HepG2 (cell line): ENCODE results near the gene ANKRD40. TPM values are rescaled to one million over a fixed set of nuclear protein-coding genes. Genes with fewer than 3 reads are reported as not detected.

ENCODE experiments used
- BHLHE40 ChIP-seq: IDR thresholded peaks from 2 replicates; pipeline ENCODE4 v1.6.1; 2011; ENCODE audit warnings: low read length, improper control_type of control experiment
- CENPT ChIP-seq: sonication (generic); formaldehyde crosslinking; IDR thresholded peaks from 2 replicates; pipeline ENCODE4 v1.8.0; 2022; ENCODE audit warnings: low read depth, mild to moderate bottlenecking, moderate library complexity, missing genetic modification reagents
- E2F1 ChIP-seq: sonication (generic); formaldehyde crosslinking; IDR thresholded peaks from 2 replicates; pipeline ENCODE4 v1.5.0; 2020; ENCODE audit warnings: missing genetic modification reagents
- HINFP ChIP-seq: sonication (generic); formaldehyde crosslinking; IDR thresholded peaks from 2 replicates; pipeline ENCODE4 v1.4.0; 2020; ENCODE audit warnings: low read depth, mild to moderate bottlenecking, missing genetic modification reagents
- HMGXB3 ChIP-seq: sonication (generic); formaldehyde crosslinking; IDR thresholded peaks from 2 replicates; pipeline ENCODE4 v1.4.0; 2020; ENCODE audit warnings: missing genetic modification reagents, borderline replicate concordance
- HOXA3 ChIP-seq: sonication (generic); formaldehyde crosslinking; IDR thresholded peaks from 2 replicates; pipeline ENCODE4 v1.5.0; 2020; ENCODE audit warnings: missing genetic modification reagents
- POLR2A ChIP-seq, 2 experiments: IDR thresholded peaks; 2 replicates each; pipeline ENCODE4 v1.6.1; 2011; ENCODE audit warnings: low read depth in 2 of 2, low read length in 2 of 2, mild to moderate bottlenecking in 1 of 2, moderate library complexity in 1 of 2; ENCODE audit not compliant: insufficient read depth in 1 of 2
- POLR2AphosphoS2 ChIP-seq: IDR thresholded peaks from 2 replicates; pipeline ENCODE4 v1.6.1; 2011; ENCODE audit warnings: low read depth, low read length, improper control_type of control experiment
- TBL1XR1 ChIP-seq: fragments of 150-350 bp; IDR thresholded peaks from 2 replicates; pipeline ENCODE4 v1.6.1; 2014; ENCODE audit warnings: borderline replicate concordance, low read length; ENCODE audit not compliant: partially characterized antibody
- ZBTB25 ChIP-seq: IDR thresholded peaks from 2 replicates; pipeline ENCODE4 v1.6.1; 2018; ENCODE audit warnings: missing genetic modification reagents
- ZIK1 ChIP-seq: sonication (generic); formaldehyde crosslinking; IDR thresholded peaks from 2 replicates; pipeline ENCODE4 v1.5.0; 2020; ENCODE audit warnings: mild to moderate bottlenecking, low read depth, missing genetic modification reagents, borderline replicate concordance
- ZNF138 ChIP-seq: sonication (generic); formaldehyde crosslinking; IDR thresholded peaks from 2 replicates; pipeline ENCODE4 v1.5.0; 2020; ENCODE audit warnings: mild to moderate bottlenecking, low read depth, missing genetic modification reagents
- ZNF274 ChIP-seq: sonication (generic); formaldehyde crosslinking; IDR thresholded peaks from 2 replicates; pipeline ENCODE4 v1.5.1; 2020; ENCODE audit warnings: mild to moderate bottlenecking, missing genetic modification reagents
- ZNF512B ChIP-seq: sonication (generic); formaldehyde crosslinking; IDR thresholded peaks from 2 replicates; pipeline ENCODE4 v1.5.1; 2020; ENCODE audit warnings: missing genetic modification reagents, mild to moderate bottlenecking, borderline replicate concordance
- ZNF546 ChIP-seq: sonication (generic); formaldehyde crosslinking; conservative IDR thresholded peaks from 2 replicates; pipeline ENCODE4 v1.8.1; 2023; ENCODE audit warnings: mild to moderate bottlenecking, missing genetic modification reagents
- ZNF572 ChIP-seq: sonication (generic); formaldehyde crosslinking; IDR thresholded peaks from 2 replicates; pipeline ENCODE4 v1.5.1; 2020; ENCODE audit warnings: mild to moderate bottlenecking, missing genetic modification reagents
- ZNF670 ChIP-seq: sonication (generic); formaldehyde crosslinking; IDR thresholded peaks from 2 replicates; pipeline ENCODE4 v1.8.0; 2022; ENCODE audit warnings: mild to moderate bottlenecking, missing genetic modification reagents, borderline replicate concordance
- ZNF816 ChIP-seq: sonication (generic); formaldehyde crosslinking; IDR thresholded peaks from 2 replicates; pipeline ENCODE4 v1.8.0; 2022; ENCODE audit warnings: missing genetic modification reagents, mild to moderate bottlenecking, borderline replicate concordance
- ZNF883 ChIP-seq: sonication (generic); formaldehyde crosslinking; IDR thresholded peaks from 2 replicates; pipeline ENCODE4 v1.5.1; 2020; ENCODE audit warnings: mild to moderate bottlenecking, missing genetic modification reagents; ENCODE audit errors: not compliant biosample characterization
- polyA plus RNA-seq, 8 experiments: library from polyadenylated mRNA; depleted of rRNA in 3 of 8; stranded (reverse) in 7 of 8; unstranded in 1 of 8; fragments of >200 nt; fragmentation: Illumina TruSeq in 4 of 8; extraction: Trizol in 4 of 8; gene quantifications; 2 replicates each; pipeline versions ENCODE4 v1.2.1 to v1.2.3, GENCODE V29; 2011 to 2016; ENCODE audit warnings: low read depth in 4 of 8, missing spikeins in 1 of 8, mixed read lengths in 1 of 8; ENCODE audit not compliant: insufficient read depth in 1 of 8
- total RNA-seq, 5 experiments: library from RNA; depleted of rRNA; stranded (reverse); fragments of >200 nt; fragmentation: Illumina TruSeq; extraction: Trizol; gene quantifications; 2 replicates each; pipeline ENCODE4 v1.2.3, GENCODE V29; 2016; ENCODE audit warnings: low read depth in 1 of 5

ANKRD40 gene
- total and polyA plus RNA-seq, 2 of the 13 experiments (the other 11 are each of a cell fraction or from before 2014, with no cell fraction given) = 35.0 to 46.4 TPM

GRCh38 chr17:50663812-50664374 lies 43.8 kb downstream of the ANKRD40 start (continued):
- TF ChIP-seq HMGXB3 (no peak), ZNF274 (CRISPR knock-in tag) (peak; percentile 35; the same call in 1 of the 2 replicates), HOXA3 (peak; percentile 77; the same call in 1 of the 2 replicates), ZNF572 (CRISPR knock-in tag) (no peak), ZNF512B (CRISPR knock-in tag) (no peak), ZNF883 (CRISPR knock-in tag) (peak; percentile 92), ZIK1 (peak; percentile 57; the same call in 1 of the 2 replicates), HINFP (CRISPR knock-in tag) (no peak), ZBTB25 (CRISPR knock-in tag) (no peak), POLR2AphosphoS2 (no peak), E2F1 (CRISPR knock-in tag) (no peak), ZNF670 (CRISPR knock-in tag) (0 out of 2 replicates have a peak, but pooled peaks have one; percentile 34), POLR2A (IDR thresholded peaks at IDR 0.05; ENCODE audit: insufficient read depth in 1 of 2, low read depth in 2 of 2, low read length in 2 of 2) (no peak), ZNF546 (CRISPR knock-in tag) (no peak), ZNF816 (CRISPR knock-in tag) (no peak), CENPT (CRISPR knock-in tag) (no peak), ZNF138 (CRISPR knock-in tag) (no peak), BHLHE40 (peak; percentile 59; the same call in 1 of the 2 replicates), TBL1XR1 (no peak)
